Dedifferentiated amniotic fluid mesenchymal stem cell (primary cell): ENCODE measurements around the gene WASF3.

Experiments used
- DNase-seq: peaks from one replicate; pipeline ENCODE4 v3.0.0-alpha.2; 2016; ENCODE audit errors: extremely low spot score

Gene WASF3

DNA sequence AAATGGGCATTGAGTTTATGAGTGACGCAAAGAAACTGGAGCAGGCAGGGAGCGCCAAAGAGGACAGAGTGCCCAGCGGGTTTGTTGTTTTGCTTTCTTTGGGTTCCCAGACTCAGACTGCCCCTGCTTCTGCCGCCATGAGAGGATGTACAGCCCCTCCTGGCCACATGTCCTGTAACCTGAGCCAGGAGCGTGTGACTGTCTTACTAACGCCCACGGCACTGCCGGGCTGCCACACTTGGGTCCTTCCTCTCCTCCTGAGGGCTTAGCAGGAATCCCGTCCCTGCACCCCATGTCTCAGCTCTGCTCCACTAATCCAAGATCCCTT lies 122.6 kb downstream of the WASF3 start:
- DNase-seq, result no peak

DNA sequence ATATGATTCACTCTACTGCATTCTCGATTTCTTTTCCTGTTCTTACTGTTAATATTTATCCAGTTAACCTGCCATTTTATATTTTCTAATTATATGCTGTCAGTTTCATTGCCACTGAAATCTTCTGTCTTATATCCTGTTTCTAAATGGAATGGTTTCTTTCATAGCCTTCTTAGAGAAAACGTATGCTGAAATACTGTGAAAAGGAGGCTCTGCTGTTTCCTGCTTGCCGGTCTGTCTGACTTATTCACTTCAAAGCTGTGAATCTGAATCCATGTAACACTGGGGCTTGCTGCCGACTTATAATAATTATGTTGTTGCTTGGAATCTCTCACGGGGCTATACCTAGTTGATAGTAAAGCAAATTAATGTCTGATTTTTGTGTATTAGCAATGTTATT lies 123.1 kb downstream of the WASF3 start:
- no peak for DNase-seq

DNA sequence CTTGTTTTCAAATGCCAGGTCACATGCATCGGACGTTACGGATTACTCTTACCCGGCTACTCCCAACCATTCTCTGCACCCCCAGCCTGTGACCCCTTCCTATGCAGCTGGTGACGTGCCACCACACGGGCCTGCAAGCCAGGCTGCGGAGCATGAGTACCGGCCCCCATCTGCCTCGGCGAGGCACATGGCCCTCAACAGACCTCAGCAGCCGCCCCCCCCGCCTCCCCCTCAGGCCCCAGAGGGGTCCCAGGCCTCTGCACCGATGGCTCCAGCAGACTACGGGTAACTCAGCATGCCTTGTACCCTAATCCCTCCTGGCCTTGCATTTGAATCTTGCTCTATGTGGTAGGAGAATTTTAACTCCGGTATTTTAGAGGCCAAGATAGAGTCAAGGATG lies 123.6 kb downstream of the WASF3 start:
- no peak for DNase-seq

DNA sequence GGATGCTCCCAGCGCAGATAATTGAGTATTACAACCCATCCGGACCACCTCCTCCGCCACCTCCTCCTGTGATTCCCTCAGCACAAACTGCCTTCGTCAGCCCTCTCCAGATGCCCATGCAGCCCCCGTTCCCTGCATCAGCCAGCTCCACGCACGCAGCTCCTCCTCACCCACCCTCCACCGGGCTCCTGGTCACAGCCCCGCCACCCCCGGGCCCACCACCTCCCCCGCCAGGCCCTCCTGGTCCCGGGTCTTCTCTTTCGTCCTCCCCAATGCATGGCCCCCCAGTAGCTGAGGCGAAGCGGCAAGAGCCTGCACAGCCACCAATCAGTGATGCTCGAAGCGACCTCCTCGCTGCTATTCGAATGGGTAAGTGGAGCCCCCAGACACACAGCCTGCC lies 125.1 kb downstream of the WASF3 start:
- no peak for DNase-seq

DNA sequence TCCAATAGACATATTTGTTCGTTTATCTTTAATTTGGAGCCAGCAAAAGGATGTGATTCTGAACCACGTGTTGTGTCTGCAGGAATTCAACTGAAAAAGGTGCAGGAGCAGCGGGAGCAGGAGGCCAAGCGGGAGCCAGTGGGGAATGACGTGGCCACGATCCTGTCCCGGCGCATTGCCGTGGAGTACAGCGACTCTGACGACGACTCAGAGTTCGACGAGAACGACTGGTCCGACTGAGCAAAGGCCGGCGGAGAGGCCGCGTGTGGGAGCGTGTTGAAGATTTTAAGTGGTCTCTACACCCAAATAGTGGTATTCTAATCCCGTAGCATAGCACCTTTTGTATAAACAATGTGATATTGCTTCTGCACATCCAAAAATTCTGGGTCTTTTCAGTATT lies 128.1 kb downstream of the WASF3 start:
- DNase-seq, result no peak

DNA sequence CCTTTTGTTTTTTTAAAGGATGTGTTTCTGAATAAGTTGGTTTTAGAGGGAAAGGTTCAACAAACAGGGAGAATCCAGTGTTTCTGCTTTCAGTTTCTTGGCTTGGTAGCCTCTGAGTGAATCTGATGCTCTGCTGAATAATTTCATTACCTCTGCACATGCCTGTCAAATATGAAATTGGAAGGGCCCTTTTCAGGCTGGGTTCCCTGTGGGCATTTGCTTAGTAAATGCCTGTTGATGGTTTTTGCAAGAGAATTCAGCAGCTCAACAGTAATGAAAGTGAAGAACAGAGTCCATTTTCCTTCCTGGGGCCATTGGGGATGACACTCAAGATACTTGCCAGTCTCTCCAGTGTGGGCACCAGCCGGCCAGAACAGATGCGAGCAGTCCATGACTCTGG lies 128.8 kb downstream of the WASF3 start:
- no peak for DNase-seq

DNA sequence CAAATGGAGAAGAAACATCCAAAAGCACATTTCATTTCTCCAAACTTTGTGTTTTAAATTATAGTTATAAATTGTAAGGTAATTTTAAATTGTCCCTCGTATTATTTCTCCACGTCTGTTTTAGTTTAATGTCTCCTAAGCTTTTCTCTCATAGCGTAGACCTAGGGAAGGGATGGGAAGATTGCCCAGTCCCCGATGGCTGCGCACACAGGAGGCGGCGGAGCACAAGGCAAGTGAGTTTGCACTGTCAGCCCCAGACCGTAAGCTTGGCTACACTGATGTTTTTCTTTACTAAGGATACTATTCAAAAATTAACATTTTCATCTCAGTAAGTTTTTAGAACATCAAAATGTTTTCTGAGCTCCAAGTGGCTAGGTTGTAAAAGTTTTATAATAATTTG lies 130.8 kb downstream of the WASF3 start:
- DNase-seq, result no peak

DNA sequence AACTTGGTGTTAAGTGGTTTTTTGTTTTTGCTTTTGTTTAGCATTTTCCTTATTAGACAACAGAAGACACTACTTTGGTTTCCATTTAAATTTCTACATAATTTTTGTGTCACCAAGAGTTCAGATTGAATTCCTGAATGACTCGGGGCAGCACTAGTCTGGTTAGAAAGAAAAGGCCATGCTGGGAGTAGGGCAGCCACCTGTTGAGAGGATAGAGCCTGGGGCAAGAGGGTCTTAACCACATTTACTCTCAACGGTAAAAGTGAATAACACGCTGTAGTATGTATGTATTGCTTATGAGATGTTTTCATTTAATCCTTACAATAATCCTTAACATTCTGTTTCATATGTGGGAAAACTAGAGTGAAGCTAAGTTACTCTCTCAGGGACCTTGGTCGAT lies 131.5 kb downstream of the WASF3 start:
- DNase-seq, result no peak

DNA sequence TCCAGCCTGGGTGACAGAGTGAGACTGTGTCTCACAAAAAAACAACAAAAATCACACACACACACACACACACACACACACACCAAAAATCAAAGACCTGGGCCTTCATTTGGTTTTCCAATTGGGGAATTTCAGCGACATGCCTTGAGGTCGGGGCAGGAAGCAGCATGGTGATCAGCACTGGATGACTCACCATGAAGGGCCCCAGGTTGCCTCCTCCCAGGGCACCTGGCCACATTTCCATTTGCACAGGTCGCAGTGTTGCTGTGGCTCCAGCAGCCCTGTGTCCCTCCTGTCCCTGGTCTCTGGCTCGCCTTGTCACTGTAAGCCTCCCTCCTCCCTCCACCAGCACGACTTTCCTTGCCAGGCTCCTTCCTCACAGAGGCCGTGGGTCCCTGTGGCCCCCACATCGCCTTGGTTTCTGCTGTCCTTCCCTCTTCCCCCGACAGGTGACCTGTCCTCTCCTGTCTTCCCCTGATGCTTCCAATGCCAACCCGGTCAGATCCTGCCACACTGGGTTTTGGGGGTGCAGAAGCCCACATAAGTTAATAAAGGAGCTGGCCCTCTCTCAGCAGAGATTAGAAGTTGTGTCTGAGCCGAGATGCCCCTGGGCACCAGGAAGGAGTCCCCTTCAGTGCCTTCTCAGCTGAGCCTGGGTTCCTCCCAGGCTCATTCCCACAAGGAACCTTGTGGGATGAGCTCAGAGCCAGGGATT lies 136.4 kb downstream of the WASF3 start:
- no peak for DNase-seq

DNA sequence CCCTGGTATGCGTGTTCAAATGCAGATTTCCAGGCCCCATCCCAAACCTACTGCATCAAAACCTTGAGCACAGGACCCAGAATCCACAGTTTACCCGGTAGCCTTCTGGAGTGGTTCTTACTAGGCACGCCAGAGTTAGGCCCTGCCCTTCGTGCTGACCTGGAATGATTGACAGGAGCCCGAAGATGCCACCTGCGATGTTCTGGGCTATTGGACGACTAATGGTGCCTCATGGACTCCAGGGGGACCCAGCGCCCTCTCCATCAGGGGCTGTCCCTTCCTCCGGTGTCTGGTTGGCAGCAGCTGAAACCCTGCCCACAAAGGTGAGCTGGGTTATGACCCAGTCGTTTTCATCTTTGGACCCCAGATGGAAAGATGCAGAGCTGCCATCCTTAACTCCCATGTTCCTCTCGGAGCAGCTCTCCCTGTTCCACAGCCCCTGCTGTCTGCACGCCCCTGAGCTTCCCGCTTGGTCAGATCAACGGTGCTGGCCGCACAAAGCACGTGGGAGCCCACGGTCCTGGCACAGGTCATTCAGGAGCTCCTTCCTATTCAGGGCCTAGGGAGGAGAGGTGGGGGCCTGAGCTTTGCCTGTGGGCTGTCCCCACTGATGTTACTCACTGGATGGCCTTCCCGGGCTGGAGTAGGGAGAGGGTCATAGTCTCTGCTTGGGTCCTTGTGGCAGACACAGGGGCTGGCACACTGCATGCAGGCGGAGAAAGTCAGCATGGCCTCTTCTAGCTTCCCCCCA lies 137.3 kb downstream of the WASF3 start:
- DNase-seq, result no peak

DNA sequence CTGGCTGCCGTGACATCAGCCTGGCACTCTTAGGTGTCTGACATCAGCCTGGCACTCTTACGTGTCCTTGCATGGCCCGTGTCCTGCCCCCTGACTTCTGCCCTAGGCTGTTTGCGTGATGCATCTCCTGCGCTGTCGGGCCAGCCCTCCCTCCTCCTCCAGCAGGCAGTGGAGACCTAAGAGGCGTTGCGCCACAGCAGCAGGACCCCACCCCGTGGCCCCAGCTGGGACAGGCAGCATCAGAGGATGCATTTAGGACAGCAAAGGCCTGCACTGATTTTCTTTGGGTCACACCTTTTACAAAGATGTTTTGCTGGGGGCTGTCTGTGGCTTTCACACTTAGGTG lies 137.8 kb downstream of the WASF3 start:
- DNase-seq, result no peak

DNA sequence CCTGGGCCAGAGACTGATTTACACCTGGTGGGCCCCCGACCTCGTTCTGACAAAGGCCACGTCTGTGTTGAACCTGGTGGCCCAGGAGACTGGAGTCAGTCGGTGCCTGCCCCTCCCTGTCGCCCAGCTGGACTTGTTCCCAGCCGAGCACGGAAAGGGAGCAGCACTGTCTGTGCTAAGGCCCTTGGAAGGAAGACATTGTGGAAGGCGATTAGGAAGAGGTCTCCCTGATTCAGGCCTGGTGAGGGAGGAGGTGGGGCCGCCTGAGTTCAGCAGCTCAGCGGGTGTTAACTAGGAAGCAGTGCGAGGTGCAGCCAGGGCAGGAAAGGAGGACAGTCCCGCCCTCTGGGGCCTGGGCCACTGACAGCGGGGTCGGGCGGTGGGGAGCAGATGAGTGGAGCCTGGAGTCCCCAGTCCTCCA lies 138.4 kb downstream of the WASF3 start:
- DNase-seq, result no peak

DNA sequence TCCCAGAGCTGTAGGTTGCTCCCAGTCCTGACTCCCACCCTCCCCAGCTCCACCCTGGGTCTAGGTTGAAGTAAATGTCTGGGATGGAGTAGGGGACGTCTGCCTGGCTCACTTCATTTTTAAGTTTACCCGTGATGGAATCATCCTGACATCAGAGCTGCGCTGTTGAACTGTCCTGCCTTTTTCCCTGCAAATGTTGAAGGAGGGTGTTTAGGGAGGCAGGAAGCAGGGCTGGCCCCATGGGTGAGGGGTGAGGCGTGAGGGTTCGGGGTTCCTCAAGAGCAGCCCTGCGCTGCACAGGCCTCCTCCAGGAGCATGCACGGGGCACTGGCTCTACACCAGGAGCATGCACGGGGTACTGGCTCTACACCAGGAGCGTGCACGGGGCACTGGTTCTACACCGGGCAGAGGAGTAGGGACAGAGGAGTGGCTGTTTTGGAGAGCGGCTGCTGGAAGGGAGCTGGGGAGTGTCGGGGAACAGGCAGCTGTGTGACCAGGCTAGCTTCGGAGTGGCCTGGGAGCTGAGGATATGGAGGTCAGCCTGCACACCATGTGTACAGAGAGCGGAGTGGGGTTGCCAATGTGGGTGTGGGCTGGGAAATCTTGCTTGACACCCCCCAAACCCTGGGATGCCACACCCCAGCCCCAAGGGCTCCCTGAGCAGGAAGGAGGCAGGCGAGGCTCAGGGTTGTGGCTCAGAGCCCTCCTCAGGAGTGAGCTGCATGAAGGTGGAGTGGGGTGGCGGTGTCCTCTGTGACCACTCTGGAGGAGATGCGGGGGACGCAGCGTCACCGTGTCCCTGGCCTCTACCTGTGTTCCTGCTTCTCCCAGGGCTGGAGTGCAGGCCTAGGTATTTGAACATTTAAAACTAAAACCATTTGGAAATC lies 139.8 kb downstream of the WASF3 start:
- no peak for DNase-seq

DNA sequence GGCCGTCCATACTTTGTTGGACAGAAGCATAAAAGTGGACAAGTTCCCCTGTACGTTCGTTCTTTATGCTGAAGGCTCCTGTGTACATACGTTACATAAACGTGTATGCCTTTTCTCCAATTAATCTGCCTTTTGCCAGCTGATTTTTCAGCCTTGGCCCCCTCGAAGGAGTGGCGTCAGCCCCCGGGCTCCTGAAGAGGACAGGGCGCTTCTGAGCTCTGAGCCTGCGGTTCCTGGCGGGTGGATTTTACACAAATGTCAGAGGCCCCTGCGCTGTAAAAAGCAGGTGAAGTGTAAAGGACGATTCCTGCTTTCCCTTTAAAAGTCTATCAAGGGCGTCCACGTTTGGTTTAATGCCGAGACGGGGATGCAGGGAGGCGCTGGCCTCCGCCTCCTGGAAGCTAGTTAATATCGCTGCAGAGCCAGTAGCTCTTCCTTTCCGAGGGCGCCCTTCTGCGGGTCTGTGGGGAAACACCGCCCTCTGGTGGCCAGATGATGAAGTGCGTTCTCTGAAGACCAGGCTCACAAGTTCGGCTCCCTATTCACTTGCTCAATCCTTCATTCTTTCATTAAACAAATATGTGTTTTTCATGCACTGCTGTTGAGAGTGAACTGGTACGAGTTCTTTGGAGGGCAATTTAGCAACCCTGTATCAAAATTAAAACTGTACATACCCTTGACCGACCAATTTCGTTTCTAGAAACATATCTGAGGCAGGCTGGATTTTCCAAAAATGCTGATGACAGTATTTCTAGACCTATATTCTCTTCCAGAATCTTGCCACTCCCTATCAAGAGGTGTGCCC lies 141.1 kb downstream of the WASF3 start:
- DNase-seq, result peak; percentile 88

DNA sequence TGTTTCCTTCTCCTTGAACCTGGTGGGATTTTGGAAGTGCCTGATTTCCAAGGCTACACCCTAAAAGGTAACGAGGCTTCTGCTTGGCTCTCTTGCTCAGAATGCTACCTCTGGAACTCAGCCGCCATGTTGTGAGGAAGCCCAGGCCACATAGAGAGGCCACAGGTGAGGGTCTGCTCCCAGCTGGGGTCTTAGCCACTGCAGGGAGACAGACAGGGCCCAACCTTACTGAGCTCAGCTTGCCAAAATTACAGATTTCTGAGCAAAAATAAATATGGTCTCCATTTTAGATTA lies 141.7 kb downstream of the WASF3 start:
- no peak for DNase-seq

DNA sequence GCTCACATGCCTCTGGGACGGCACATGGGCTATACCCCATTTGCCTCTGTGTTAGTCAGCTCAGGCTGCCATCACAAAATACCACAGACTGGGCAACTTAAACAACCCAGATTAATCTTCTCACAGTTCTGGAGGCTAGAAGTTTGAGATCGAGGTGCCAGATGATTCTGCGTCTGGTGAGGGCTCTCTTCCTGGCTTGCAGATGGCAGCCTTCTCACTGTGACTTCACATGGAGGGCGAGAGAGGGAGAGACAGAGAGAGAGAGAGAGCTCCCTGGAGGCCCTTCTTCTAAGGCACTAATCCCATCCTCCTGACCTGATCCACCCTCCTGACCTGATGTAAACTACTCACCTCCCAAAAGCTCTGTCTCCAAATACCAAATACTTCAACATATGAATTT lies 148.1 kb downstream of the WASF3 start:
- DNase-seq, result no peak

DNA sequence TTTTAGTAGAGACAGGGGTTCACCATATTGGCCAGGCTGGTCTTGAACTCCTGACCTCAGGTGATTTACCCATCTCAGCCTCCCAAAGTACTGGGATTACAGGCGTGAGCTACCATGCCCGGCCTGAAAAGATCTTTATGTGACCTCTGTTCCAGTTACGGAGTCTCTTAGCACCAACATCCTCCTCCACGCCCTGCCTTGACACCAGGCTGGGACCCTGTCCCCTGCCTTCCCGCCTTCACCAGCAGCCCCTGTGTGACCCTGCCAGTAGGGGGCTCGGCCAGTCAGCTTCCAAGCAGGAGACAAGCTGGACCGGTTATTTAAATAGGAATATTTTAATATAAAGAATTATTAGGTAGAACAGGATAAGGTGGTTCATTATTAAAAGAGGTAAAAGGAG lies 148.9 kb downstream of the WASF3 start:
- no peak for DNase-seq

DNA sequence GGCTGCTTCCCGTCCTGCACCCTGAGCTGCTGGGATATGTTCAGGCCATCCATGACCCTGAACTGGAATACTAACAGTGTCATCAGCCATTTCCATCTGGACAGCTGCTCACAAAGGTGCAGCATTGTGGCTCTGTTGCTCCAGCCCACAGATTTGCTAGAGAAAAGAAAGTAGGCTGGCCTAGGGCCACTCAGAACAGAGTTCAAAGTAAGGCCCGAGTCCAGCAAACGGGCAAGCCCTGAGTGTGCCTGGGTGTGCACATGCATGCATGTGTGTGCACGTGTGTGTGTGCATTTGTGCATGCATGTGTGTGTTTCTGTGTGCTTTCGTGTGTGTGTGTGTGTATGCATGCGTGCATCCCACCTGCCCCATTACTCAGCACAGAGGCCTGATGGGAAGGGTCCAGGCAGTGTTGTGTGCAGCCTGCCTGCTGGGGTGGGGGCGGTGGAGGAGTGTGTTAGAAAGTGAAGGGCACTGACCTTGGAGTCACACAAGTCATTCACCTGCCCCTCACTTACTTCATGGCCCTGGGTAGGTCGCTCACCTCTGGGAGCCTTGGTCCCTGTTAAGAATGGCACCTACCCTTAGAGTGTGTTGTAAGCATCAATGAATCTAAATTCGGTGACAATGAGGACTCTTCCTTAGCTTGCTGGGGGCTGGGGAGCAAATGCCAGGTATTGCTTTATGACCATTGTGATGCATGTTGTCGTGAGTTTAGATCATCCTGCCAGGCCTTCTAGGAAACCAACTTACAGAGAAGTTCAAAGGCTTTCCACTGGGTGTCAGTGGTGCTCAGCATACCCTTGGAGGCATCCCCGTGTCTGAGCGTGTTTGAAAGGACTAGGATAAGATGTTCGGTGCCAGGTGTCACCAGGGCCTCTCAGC lies 149.9 kb downstream of the WASF3 start:
- DNase-seq, result peak; percentile 44

DNA sequence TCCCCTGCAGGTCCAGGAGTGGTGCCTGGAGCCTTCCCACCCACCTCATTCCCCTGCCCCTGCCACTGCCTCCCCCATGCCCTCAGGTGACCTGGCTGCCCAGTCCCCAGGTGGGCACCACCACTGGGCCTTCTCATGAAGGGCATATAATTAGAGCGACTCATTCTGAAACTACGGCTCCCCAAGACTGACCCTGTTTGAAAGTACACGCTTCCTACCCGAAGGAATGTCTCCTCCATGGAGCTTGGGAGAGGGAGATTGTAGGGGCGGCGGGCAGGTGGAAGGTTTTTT lies 150.5 kb downstream of the WASF3 start:
- DNase-seq, result no peak

DNA sequence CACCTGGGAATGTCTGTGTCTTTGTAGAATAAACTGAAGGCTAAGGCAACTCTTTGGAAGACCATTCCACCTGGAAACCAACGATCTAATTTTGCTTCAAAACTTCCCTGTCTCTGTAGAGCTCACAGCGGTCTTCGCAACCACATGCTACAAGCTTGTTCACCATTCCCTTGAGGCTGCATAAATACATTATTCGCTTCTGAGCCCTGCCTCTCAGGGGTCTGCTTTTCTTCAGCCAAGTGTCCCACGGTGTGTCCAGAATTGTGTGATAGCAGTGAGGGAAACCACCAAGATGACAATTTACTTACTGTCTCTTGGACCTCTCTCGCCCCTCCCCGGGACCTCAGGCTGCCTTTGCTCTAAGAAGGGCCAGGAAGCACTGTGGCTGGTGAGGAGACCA lies 152.0 kb downstream of the WASF3 start:
- DNase-seq, result no peak

DNA sequence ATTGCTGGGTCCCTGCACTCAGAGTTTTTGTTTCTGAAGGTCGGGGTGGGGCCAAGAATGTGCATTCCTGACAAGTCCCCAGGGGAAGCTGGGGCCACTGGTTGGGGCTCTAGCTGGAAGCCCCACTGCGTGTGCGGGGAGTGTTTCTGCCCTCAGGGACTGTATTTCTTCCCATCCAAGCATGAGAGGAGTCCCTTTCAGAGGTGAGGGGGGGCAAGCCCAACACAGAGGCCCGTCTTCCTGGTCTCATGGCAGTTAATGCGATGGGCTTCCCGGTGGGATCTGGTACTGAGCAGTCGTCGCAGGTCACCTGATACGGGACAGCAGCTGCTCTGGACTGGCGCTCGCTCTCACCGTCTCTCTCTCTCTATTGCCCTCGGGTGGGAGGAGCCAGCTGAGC lies 152.7 kb downstream of the WASF3 start:
- no peak for DNase-seq

DNA sequence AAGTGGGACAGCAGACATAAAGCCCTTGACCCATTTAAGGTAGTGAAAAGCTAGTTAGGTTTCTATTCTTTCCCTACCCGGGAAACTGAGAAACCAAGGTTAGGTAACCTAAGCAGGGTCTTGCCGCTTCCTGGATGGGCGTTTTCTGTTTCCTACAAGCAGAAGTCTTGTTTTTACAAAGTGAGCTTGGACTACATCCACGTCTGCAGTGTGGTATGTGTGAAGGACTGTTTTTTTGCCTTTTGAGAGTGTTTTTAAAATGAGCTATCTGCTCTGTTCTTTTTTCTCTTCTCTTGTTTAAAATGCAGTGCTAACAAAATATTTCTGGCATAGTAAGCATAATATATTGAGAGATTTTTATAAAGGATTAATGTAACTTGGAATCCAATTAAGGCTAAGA lies 153.7 kb downstream of the WASF3 start:
- no peak for DNase-seq
